Effector memory CD4-positive, alpha-beta T cell (primary cell): Measurements from ENCODE around the gene MMP26.

Source experiments
- DNase-seq, 3 donors: peaks; one replicate each; pipeline ENCODE4 v3.0.0-alpha.2; 2020
- H3K27ac ChIP-seq: 2 replicates; pipeline ENCODE4 v1.7.0; 2013; ENCODE audit warnings: mild to moderate bottlenecking, low read length, moderate library complexity; ENCODE audit not compliant: insufficient read depth, poor library complexity, severe bottlenecking
- H3K27me3 ChIP-seq: replicated peaks from 2 replicates; pipeline ENCODE4 v1.7.0; 2013; ENCODE audit warnings: mild to moderate bottlenecking, low read length; ENCODE audit not compliant: insufficient read depth, control insufficient read depth, poor library complexity, severe bottlenecking
- H3K36me3 ChIP-seq: 2 replicates; pipeline ENCODE4 v1.7.0; 2013; ENCODE audit warnings: mild to moderate bottlenecking, low read length, moderate library complexity; ENCODE audit not compliant: control insufficient read depth, insufficient read depth
- H3K4me1 ChIP-seq: 2 replicates; pipeline ENCODE4 v1.7.0; 2013; ENCODE audit warnings: low read length, mild to moderate bottlenecking; ENCODE audit not compliant: control insufficient read depth, insufficient read depth, poor library complexity, severe bottlenecking
- H3K4me3 ChIP-seq: 2 replicates; pipeline ENCODE4 v1.7.0; 2013; ENCODE audit warnings: low read length, low read depth, mild to moderate bottlenecking; ENCODE audit not compliant: insufficient read depth, poor library complexity, severe bottlenecking
- H3K9me3 ChIP-seq: 2 replicates; pipeline ENCODE4 v1.7.0; 2013; ENCODE audit warnings: mild to moderate bottlenecking, low read length, moderate library complexity; ENCODE audit not compliant: control insufficient read depth
- total RNA-seq, 3 donors: gene quantifications; one replicate each; lab custom pipeline; 2026; lab: John Stamatoyannopoulos, UW

MMP26 gene
- 0 reads per million in 3 donors for total RNA-seq

GRCh38 chr11:4704054-4704789 lies at the start of gene MMP26:
TSS of gene MMP26 (plus strand) at chr11:4704784.
- H3K27ac ChIP-seq = no peak within 1 kb of the TSS
- H3K4me1 ChIP-seq = no peaks in the 10 kb centered on the region
- H3K27me3 ChIP-seq = no peaks in the 10 kb centered on the region
- H3K9me3 ChIP-seq = no peaks in the 10 kb centered on the region
- no peak for DNase-seq
- no peaks in the 10 kb centered on the region for H3K36me3 ChIP-seq
- no peak within 1 kb of the TSS for H3K4me3 ChIP-seq

- H3K27me3 ChIP-seq = no peaks in the 10 kb centered on the region
- H3K4me3 ChIP-seq = no peak overlapping the region
- H3K36me3 ChIP-seq = no peaks in the 10 kb centered on the region
- no peaks in the 10 kb centered on the region for H3K9me3 ChIP-seq
- no peak overlapping the region for H3K27ac ChIP-seq
- H3K4me1 ChIP-seq = no peaks in the 10 kb centered on the region
- no peak for DNase-seq
Measured at GRCh38 chr11:4658629-4659445, 45.7 kb upstream of the MMP26 start.

GRCh38 chr11:4662876-4663275 lies 41.7 kb upstream of the MMP26 start:
- no peak overlapping the region for H3K27ac ChIP-seq
- H3K27me3 ChIP-seq = no peaks in the 10 kb centered on the region
- H3K4me1 ChIP-seq = no peaks in the 10 kb centered on the region
- no peaks in the 10 kb centered on the region for H3K36me3 ChIP-seq
- H3K9me3 ChIP-seq = no peaks in the 10 kb centered on the region
- no peak for DNase-seq
- H3K4me3 ChIP-seq = no peak overlapping the region

GRCh38 chr11:4664183-4664582 lies 40.4 kb upstream of the MMP26 start:
- Histone ChIP-seq H3K27ac (no peak overlapping the region), H3K27me3 (no peaks in the 10 kb centered on the region), H3K36me3 (no peaks in the 10 kb centered on the region), H3K4me3 (no peak overlapping the region), H3K4me1 (no peaks in the 10 kb centered on the region), H3K9me3 (no peaks in the 10 kb centered on the region)
- DNase-seq = no peak

- DNase-seq = no peak
- Histone ChIP-seq H3K27ac (no peak overlapping the region), H3K27me3 (no peaks in the 10 kb centered on the region), H3K4me3 (no peak overlapping the region), H3K36me3 (no peaks in the 10 kb centered on the region), H3K9me3 (no peaks in the 10 kb centered on the region), H3K4me1 (no peaks in the 10 kb centered on the region)
Measured at GRCh38 chr11:4664786-4665185, 39.8 kb upstream of the MMP26 start.

GRCh38 chr11:4665424-4665823 lies 39.2 kb upstream of the MMP26 start:
- no peak overlapping the region for H3K27ac ChIP-seq
- H3K4me1 ChIP-seq = no peaks in the 10 kb centered on the region
- no peak overlapping the region for H3K4me3 ChIP-seq
- no peak for DNase-seq
- H3K9me3 ChIP-seq = no peaks in the 10 kb centered on the region
- no peaks in the 10 kb centered on the region for H3K27me3 ChIP-seq
- H3K36me3 ChIP-seq = no peaks in the 10 kb centered on the region

- Histone ChIP-seq H3K9me3 (no peaks in the 10 kb centered on the region), H3K4me3 (no peak overlapping the region), H3K4me1 (no peaks in the 10 kb centered on the region), H3K27ac (no peak overlapping the region), H3K36me3 (no peaks in the 10 kb centered on the region), H3K27me3 (no peaks in the 10 kb centered on the region)
- DNase-seq = no peak
Measured at GRCh38 chr11:4671741-4672140, 32.8 kb upstream of the MMP26 start.

GRCh38 chr11:4672470-4672869 lies 32.1 kb upstream of the MMP26 start:
- Histone ChIP-seq H3K36me3 (no peaks in the 10 kb centered on the region), H3K9me3 (no peaks in the 10 kb centered on the region), H3K27ac (no peak overlapping the region), H3K4me3 (no peak overlapping the region), H3K27me3 (no peaks in the 10 kb centered on the region), H3K4me1 (no peaks in the 10 kb centered on the region)
- no peak for DNase-seq

- no peak overlapping the region for H3K4me3 ChIP-seq
- H3K27ac ChIP-seq = no peak overlapping the region
- DNase-seq = no peak
- no peaks in the 10 kb centered on the region for H3K9me3 ChIP-seq
- H3K36me3 ChIP-seq = no peaks in the 10 kb centered on the region
- no peaks in the 10 kb centered on the region for H3K27me3 ChIP-seq
- no peaks in the 10 kb centered on the region for H3K4me1 ChIP-seq
Measured at GRCh38 chr11:4673781-4674180, 30.8 kb upstream of the MMP26 start.

- no peak overlapping the region for H3K27ac ChIP-seq
- H3K36me3 ChIP-seq = no peaks in the 10 kb centered on the region
- H3K4me1 ChIP-seq = no peaks in the 10 kb centered on the region
- no peaks in the 10 kb centered on the region for H3K27me3 ChIP-seq
- DNase-seq = no peak
- no peaks in the 10 kb centered on the region for H3K9me3 ChIP-seq
- H3K4me3 ChIP-seq = no peak overlapping the region
Measured at GRCh38 chr11:4677948-4678347, 26.6 kb upstream of the MMP26 start.
